MCF 10A (cell line): ENCODE results near the gene GLT6D1. TPM values are rescaled to one million over a fixed set of nuclear protein-coding genes. Genes with fewer than 3 reads are reported as not detected.

Source experiments
- BruUV-seq: library from RNA; stranded (reverse); fragments of 400-500 nt; replicated peaks from 2 replicates; lab custom pipeline; 2021; lab: Mats Ljungman, UMichigan
- CTCF ChIA-PET: fragments of 300-600 bp; sonication (Branson Sonifier 250); formaldehyde crosslinking; extraction: SDS; loops from one replicate; lab custom pipeline; 2021; ENCODE audit warnings: antibody characterized with exemption, inconsistent platforms; lab: Yijun Ruan, JAX
- POLR2A ChIA-PET: fragments of 300-600, 350-650 bp; sonication (Branson Sonifier 250); formaldehyde crosslinking; extraction: SDS; loops from one replicate; lab custom pipeline; 2020; ENCODE audit warnings: antibody characterized with exemption, inconsistent platforms; lab: Yijun Ruan, JAX
- DNase-seq: peaks from one replicate; pipeline ENCODE4 v3.0.0-alpha.2; 2018; ENCODE audit not compliant: unreplicated experiment
- H3K27ac Mint-ChIP-seq: one replicate; pipeline ENCODE4 v1.8.0; 2022; ENCODE audit warnings: mild to moderate bottlenecking, low read depth, mixed read lengths; ENCODE audit not compliant: unreplicated experiment
- H3K27me3 Mint-ChIP-seq: one replicate; pipeline ENCODE4 v1.8.0; 2022; ENCODE audit warnings: mixed read lengths; ENCODE audit not compliant: insufficient read depth, unreplicated experiment
- H3K36me3 Mint-ChIP-seq: one replicate; pipeline ENCODE4 v1.8.0; 2022; ENCODE audit warnings: mild to moderate bottlenecking, moderate library complexity, mixed read lengths; ENCODE audit not compliant: insufficient read depth, unreplicated experiment
- H3K4me1 Mint-ChIP-seq: one replicate; pipeline ENCODE4 v1.8.0; 2022; ENCODE audit warnings: mixed read lengths; ENCODE audit not compliant: insufficient read depth, unreplicated experiment
- H3K4me3 Mint-ChIP-seq: one replicate; pipeline ENCODE4 v1.8.0; 2022; ENCODE audit warnings: mild to moderate bottlenecking, moderate library complexity, mixed read lengths; ENCODE audit not compliant: unreplicated experiment
- H3K9me3 Mint-ChIP-seq: one replicate; pipeline ENCODE4 v1.8.0; 2022; ENCODE audit warnings: mixed read lengths; ENCODE audit not compliant: unreplicated experiment
- intact Hi-C: fragments of 100-400 bp; cut with micrococcal nuclease; formaldehyde crosslinking; loops from 2 replicates; pipeline ENCODE4 v1.14.1; 2022
- total RNA-seq: library from RNA; stranded (reverse); gene quantifications from 2 replicates; pipeline ENCODE4 v1.2.3, GENCODE V29; 2022
- TF ChIP-seq, protein P1 (sequence below): fragments of 200-600 bp; IDR thresholded peaks from one replicate; pipeline ENCODE4 v1.8.0; 2022; ENCODE audit warnings: antibody characterized with exemption, mild to moderate bottlenecking; ENCODE audit not compliant: unreplicated experiment

Gene GLT6D1
- total RNA-seq, 1 experiment from 2014 or later, result not detected

GRCh38 chr9:135574943-135575342 is 64.4 kb downstream of the GLT6D1 start:
- no TSS peak for BruUV-seq
- CTCF ChIA-PET, result interaction anchor here (0.6 kb wide), 2 partner anchors 49 to 729 kb away, joined by 3 read pairs; no protein-coding TSS in a partner anchor
- POLR2A ChIA-PET, result no interaction called here
- Mint-ChIP-seq H3K27ac (no peak overlapping the region), H3K4me3 (no peak overlapping the region), H3K4me1 (no peaks in the 10 kb centered on the region), H3K9me3 (no peaks in the 10 kb centered on the region), H3K36me3 (no peaks in the 10 kb centered on the region), H3K27me3 (no peaks in the 10 kb centered on the region)
- TF ChIP-seq, protein P1, sequence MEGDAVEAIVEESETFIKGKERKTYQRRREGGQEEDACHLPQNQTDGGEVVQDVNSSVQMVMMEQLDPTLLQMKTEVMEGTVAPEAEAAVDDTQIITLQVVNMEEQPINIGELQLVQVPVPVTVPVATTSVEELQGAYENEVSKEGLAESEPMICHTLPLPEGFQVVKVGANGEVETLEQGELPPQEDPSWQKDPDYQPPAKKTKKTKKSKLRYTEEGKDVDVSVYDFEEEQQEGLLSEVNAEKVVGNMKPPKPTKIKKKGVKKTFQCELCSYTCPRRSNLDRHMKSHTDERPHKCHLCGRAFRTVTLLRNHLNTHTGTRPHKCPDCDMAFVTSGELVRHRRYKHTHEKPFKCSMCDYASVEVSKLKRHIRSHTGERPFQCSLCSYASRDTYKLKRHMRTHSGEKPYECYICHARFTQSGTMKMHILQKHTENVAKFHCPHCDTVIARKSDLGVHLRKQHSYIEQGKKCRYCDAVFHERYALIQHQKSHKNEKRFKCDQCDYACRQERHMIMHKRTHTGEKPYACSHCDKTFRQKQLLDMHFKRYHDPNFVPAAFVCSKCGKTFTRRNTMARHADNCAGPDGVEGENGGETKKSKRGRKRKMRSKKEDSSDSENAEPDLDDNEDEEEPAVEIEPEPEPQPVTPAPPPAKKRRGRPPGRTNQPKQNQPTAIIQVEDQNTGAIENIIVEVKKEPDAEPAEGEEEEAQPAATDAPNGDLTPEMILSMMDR, result no peak
- intact Hi-C loops, result no loop called here
- DNase-seq, result no peak

DNA sequence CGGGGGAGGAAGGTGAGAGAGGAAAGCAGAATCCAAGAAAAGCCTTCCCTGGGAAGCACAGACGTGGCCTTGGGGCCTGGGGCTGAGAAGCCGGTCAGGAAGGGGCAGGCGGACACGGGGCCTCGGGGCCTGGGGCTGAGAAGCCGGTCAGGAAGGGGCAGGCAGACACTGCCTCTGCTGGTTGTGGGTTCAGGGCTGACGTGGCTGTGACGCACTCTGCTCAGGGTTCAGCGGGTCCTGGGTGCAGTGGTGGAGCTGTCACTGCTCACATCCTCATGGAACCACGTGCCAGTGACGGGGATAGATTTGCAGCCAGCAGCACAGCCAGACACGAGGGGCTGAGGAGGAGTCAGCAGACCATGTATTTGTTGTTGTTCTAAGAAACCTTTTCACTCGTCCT is 65.0 kb downstream of the GLT6D1 start:
- no peak overlapping the region for H3K27ac Mint-ChIP-seq
- no peak overlapping the region for H3K4me3 Mint-ChIP-seq
- H3K4me1 Mint-ChIP-seq, result no peaks in the 10 kb centered on the region
- TF ChIP-seq, protein P1, result no peak
- ChIA-PET POLR2A (no interaction called here), CTCF (interaction anchor here (0.6 kb wide), 1 partner anchor 728 kb away, joined by 3 read pairs; no protein-coding TSS in a partner anchor)
- BruUV-seq, result no TSS peak
- H3K9me3 Mint-ChIP-seq, result no peaks in the 10 kb centered on the region
- intact Hi-C loops, result no loop called here
- no peaks in the 10 kb centered on the region for H3K36me3 Mint-ChIP-seq
- DNase-seq, result no peak
- H3K27me3 Mint-ChIP-seq, result peaks cover 4% of the 10 kb centered on the region

Other genes starting within 250 kb of the GLT6D1 start
- 19.1 and 21.7 TPM in 2 replicates for gene PPP1R26, start 159.8 kb downstream of the GLT6D1 start, total RNA-seq
- gene MRPS2, start 138.9 kb downstream of the GLT6D1 start, total RNA-seq, result 35.4 and 45.8 TPM in 2 replicates
- not detected in 2 replicates for gene LCN1, start 118.1 kb downstream of the GLT6D1 start, total RNA-seq
- not detected in 2 replicates for gene OBP2A, start 93.4 kb downstream of the GLT6D1 start, total RNA-seq
- gene PAEP, start 77.8 kb downstream of the GLT6D1 start, total RNA-seq, result not detected in 2 replicates
- not detected in 2 replicates for gene LCN9, start 23.8 kb upstream of the GLT6D1 start, total RNA-seq
- gene SOHLH1, start 59.9 kb upstream of the GLT6D1 start, total RNA-seq, result not detected in 2 replicates
- not detected in 2 replicates for gene KCNT1, start 62.6 kb upstream of the GLT6D1 start, total RNA-seq